Mesothelial cell of epicardium (in vitro differentiated cells): ENCODE measurements around the gene CADPS. TPM values are rescaled to one million over a fixed set of nuclear protein-coding genes. Genes with fewer than 3 reads are reported as not detected.

Experiments used
- DNase-seq, 2 experiments: peaks; one replicate each; pipeline ENCODE4 v3.0.0; 2021; ENCODE audit warnings: low spot score in 2 of 2; ENCODE audit not compliant: unreplicated experiment in 2 of 2
- H3K27ac Mint-ChIP-seq: 2 replicates; pipeline ENCODE4 v1.8.0; 2021; ENCODE audit warnings: mixed read lengths
- H3K27me3 Mint-ChIP-seq: 2 replicates; pipeline ENCODE4 v1.8.0; 2021; ENCODE audit warnings: low read depth, mixed read lengths
- H3K36me3 Mint-ChIP-seq: 2 replicates; pipeline ENCODE4 v1.8.0; 2021; ENCODE audit warnings: mixed read lengths
- H3K4me1 Mint-ChIP-seq: 2 replicates; pipeline ENCODE4 v1.8.0; 2021; ENCODE audit warnings: mixed read lengths
- H3K4me3 Mint-ChIP-seq: 2 replicates; pipeline ENCODE4 v1.8.0; 2021; ENCODE audit warnings: mild to moderate bottlenecking, moderate library complexity, mixed read lengths
- H3K9me3 Mint-ChIP-seq: 2 replicates; pipeline ENCODE4 v1.8.0; 2021; ENCODE audit warnings: mixed read lengths
- CTCF ChIP-seq: fragments of 200-600 bp; sonication (generic); IDR thresholded peaks from one replicate; pipeline ENCODE4 v1.5.0; 2021; ENCODE audit warnings: antibody characterized with exemption; ENCODE audit not compliant: unreplicated experiment
- total RNA-seq: library from RNA; stranded (reverse); gene quantifications from 3 replicates; pipeline ENCODE4 v1.2.1, GENCODE V29; 2021

CADPS gene
- total RNA-seq, 1 donor from 2014 or later, result 4.2 TPM

GRCh38 chr3:62665627-62666437 is 209.4 kb downstream of the CADPS start:
- H3K9me3 Mint-ChIP-seq, result no peaks in the 10 kb centered on the region
- H3K4me3 Mint-ChIP-seq, result peak overlapping the region; percentile 26
- DNase-seq, result peak; percentile 41 to 81
- peak; percentile 73 for TF ChIP-seq CTCF
- H3K27me3 Mint-ChIP-seq, result peaks cover 62% of the 10 kb centered on the region
- H3K36me3 Mint-ChIP-seq, result no peaks in the 10 kb centered on the region
- no peaks in the 10 kb centered on the region for H3K4me1 Mint-ChIP-seq
- H3K27ac Mint-ChIP-seq, result no peak overlapping the region

- Mint-ChIP-seq H3K9me3 (no peaks in the 10 kb centered on the region), H3K27me3 (peaks cover 47% of the 10 kb centered on the region), H3K4me1 (no peaks in the 10 kb centered on the region), H3K4me3 (no peak overlapping the region), H3K36me3 (no peaks in the 10 kb centered on the region), H3K27ac (no peak overlapping the region)
- DNase-seq, result no peak
- no peak for TF ChIP-seq CTCF
Observed at GRCh38 chr3:62662677-62663076, 212.5 kb downstream of the CADPS start.

GRCh38 chr3:62659660-62660059 is 215.6 kb downstream of the CADPS start:
- no peak for TF ChIP-seq CTCF
- no peak for DNase-seq
- H3K36me3 Mint-ChIP-seq, result no peaks in the 10 kb centered on the region
- H3K27ac Mint-ChIP-seq, result no peak overlapping the region
- H3K4me1 Mint-ChIP-seq, result no peaks in the 10 kb centered on the region
- H3K9me3 Mint-ChIP-seq, result no peaks in the 10 kb centered on the region
- H3K4me3 Mint-ChIP-seq, result no peak overlapping the region
- H3K27me3 Mint-ChIP-seq, result peaks cover 44% of the 10 kb centered on the region

GRCh38 chr3:62655691-62656063 is 219.5 kb downstream of the CADPS start:
- peaks cover 49% of the 10 kb centered on the region for H3K27me3 Mint-ChIP-seq
- no peaks in the 10 kb centered on the region for H3K36me3 Mint-ChIP-seq
- H3K9me3 Mint-ChIP-seq, result no peaks in the 10 kb centered on the region
- no peak for TF ChIP-seq CTCF
- DNase-seq, result no peak
- H3K4me3 Mint-ChIP-seq, result no peak overlapping the region
- no peaks in the 10 kb centered on the region for H3K4me1 Mint-ChIP-seq
- H3K27ac Mint-ChIP-seq, result no peak overlapping the region

- H3K4me1 Mint-ChIP-seq, result no peaks in the 10 kb centered on the region
- no peaks in the 10 kb centered on the region for H3K9me3 Mint-ChIP-seq
- no peak for DNase-seq
- no peak overlapping the region for H3K4me3 Mint-ChIP-seq
- H3K27ac Mint-ChIP-seq, result no peak overlapping the region
- no peaks in the 10 kb centered on the region for H3K36me3 Mint-ChIP-seq
- no peak for TF ChIP-seq CTCF
- H3K27me3 Mint-ChIP-seq, result peaks cover 51% of the 10 kb centered on the region
Observed at GRCh38 chr3:62655056-62655690, 220.0 kb downstream of the CADPS start.
